Measurements from ENCODE around the gene PDE1A. TPM values are rescaled to one million over a fixed set of nuclear protein-coding genes. Genes with fewer than 3 reads are reported as not detected.

The PDE1A gene
- total RNA-seq, 4 donors from 2014 or later = 2.1 to 12.4 (median 2.8) TPM

DNA sequence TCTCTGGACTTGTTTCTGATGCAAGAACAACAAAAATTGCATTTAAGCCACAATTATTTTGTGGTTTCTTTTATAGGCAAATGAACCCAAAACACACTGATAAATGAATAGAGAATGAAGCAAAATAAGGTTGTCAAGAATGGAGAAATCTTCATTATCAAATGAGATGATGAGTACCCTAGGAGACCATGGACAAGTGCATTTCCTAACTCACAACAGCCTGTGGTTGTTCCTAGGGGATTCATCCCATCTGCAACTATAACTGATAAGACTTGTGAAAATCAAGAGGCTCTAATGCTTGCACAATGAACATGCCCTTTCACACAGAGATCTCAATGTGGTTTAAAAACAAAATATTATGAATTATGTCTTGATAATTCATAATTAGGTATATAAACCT, 159.9 kb downstream of the PDE1A start:
- DNase-seq = no peak
- TF ChIP-seq CTCF (IDR thresholded peaks at IDR 0.05) (no peak), POLR2A (IDR thresholded peaks at IDR 0.05) (no peak)
- H3K36me3 ChIP-seq = no peaks in the 10 kb centered on the region
- H3K9me3 ChIP-seq = no peaks in the 10 kb centered on the region
- H3K4me1 ChIP-seq = no peaks in the 10 kb centered on the region
- H3K27me3 ChIP-seq = no peaks in the 10 kb centered on the region
- H3K27ac ChIP-seq = no peak overlapping the region
- no peak overlapping the region for H3K4me3 ChIP-seq

GRCh38 chr2:182265718-182266117, 161.1 kb downstream of the PDE1A start:
- no peak for DNase-seq
- Histone ChIP-seq H3K27ac (no peak overlapping the region), H3K4me3 (no peak overlapping the region), H3K4me1 (no peaks in the 10 kb centered on the region), H3K27me3 (no peaks in the 10 kb centered on the region), H3K36me3 (no peaks in the 10 kb centered on the region), H3K9me3 (no peaks in the 10 kb centered on the region)
- TF ChIP-seq CTCF (IDR thresholded peaks at IDR 0.05) (no peak), POLR2A (IDR thresholded peaks at IDR 0.05) (no peak)

GRCh38 chr2:182261860-182262387, 164.9 kb downstream of the PDE1A start:
- Histone ChIP-seq H3K4me3 (no peak overlapping the region), H3K36me3 (no peaks in the 10 kb centered on the region), H3K4me1 (no peaks in the 10 kb centered on the region), H3K27me3 (no peaks in the 10 kb centered on the region), H3K9me3 (no peaks in the 10 kb centered on the region), H3K27ac (no peak overlapping the region)
- DNase-seq = no peak
- no peak for TF ChIP-seq POLR2A (IDR thresholded peaks at IDR 0.05)
- no peak for TF ChIP-seq CTCF (IDR thresholded peaks at IDR 0.05)

DNA sequence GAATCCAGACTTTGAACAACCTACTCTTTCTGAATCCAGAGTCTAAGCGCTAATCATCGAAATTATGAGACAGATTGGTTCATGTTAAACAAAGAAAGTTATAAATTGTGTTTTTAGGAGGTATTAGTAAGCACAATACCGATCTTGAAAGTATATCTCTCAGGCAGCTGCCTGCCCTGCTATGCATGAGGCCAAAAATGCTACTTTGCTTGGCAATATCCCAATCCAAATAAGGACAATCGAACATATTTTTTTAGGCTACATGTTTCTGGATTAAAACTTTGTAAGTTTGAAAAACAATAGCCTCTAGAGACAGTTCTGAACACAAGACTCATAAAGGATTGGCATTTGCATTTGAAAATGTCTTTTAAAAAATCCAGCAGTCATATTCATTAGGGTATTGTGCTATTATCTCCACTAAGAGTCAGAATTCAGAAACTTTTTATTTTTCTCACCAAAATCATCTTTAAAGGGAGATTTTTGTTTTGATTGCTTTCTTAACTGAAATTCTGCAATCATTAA, 167.1 kb downstream of the PDE1A start:
- Histone ChIP-seq H3K4me1 (no peaks in the 10 kb centered on the region), H3K27me3 (no peaks in the 10 kb centered on the region), H3K9me3 (no peaks in the 10 kb centered on the region), H3K27ac (no peak overlapping the region), H3K4me3 (no peak overlapping the region), H3K36me3 (no peaks in the 10 kb centered on the region)
- TF ChIP-seq CTCF (IDR thresholded peaks at IDR 0.05) (no peak), POLR2A (IDR thresholded peaks at IDR 0.05) (no peak)
- DNase-seq = no peak

- H3K9me3 ChIP-seq = no peaks in the 10 kb centered on the region
- no peak overlapping the region for H3K27ac ChIP-seq
- no peaks in the 10 kb centered on the region for H3K27me3 ChIP-seq
- H3K36me3 ChIP-seq = no peaks in the 10 kb centered on the region
- no peak overlapping the region for H3K4me3 ChIP-seq
- no peaks in the 10 kb centered on the region for H3K4me1 ChIP-seq
- TF ChIP-seq POLR2A (IDR thresholded peaks at IDR 0.05) = no peak
- no peak for TF ChIP-seq CTCF (IDR thresholded peaks at IDR 0.05)
- DNase-seq = no peak
These were observed 174.3 kb downstream of the PDE1A start for GRCh38 chr2:182252534-182252933.

- Histone ChIP-seq H3K9me3 (no peaks in the 10 kb centered on the region), H3K4me3 (no peak overlapping the region), H3K4me1 (no peaks in the 10 kb centered on the region), H3K27ac (no peak overlapping the region), H3K27me3 (no peaks in the 10 kb centered on the region), H3K36me3 (no peaks in the 10 kb centered on the region)
- no peak for DNase-seq
- TF ChIP-seq CTCF (IDR thresholded peaks at IDR 0.05) (no peak), POLR2A (IDR thresholded peaks at IDR 0.05) (no peak)
These were observed 177.9 kb downstream of the PDE1A start for GRCh38 chr2:182248898-182249297.
